Gastroesophageal sphincter (tissue), 3 donors: ENCODE data around the gene DUSP11.
"Not testable (repeated sequence)": the region's sequence is repeated elsewhere in the genome, so short reads cannot be mapped to it uniquely, and the experiment has no call there.

Experiments used
- CTCF ChIP-seq, 4 experiments: fragments of 200-600 bp in 2 of 4; fragments of 450-650 bp in 2 of 4; sonication (generic) in 1 of 4; IDR thresholded peaks; one replicate each; pipeline ENCODE4 v1.5.1; 2017 to 2019; ENCODE audit warnings: antibody characterized with exemption in 4 of 4, mild to moderate bottlenecking in 2 of 4, moderate library complexity in 2 of 4
- EP300 ChIP-seq: sonication (generic); formaldehyde crosslinking; IDR thresholded peaks from one replicate; pipeline ENCODE4 v1.6.1; 2017; ENCODE audit warnings: antibody characterized with exemption, mild to moderate bottlenecking
- POLR2A ChIP-seq, 2 donors: fragments of 450-650 bp; IDR thresholded peaks; one replicate each; pipeline ENCODE4 v1.6.1; 2017; ENCODE audit warnings: antibody characterized with exemption in 2 of 2, mild to moderate bottlenecking in 2 of 2, moderate library complexity in 1 of 2
- POLR2AphosphoS5 ChIP-seq: sonication (generic); formaldehyde crosslinking; IDR thresholded peaks from one replicate; pipeline ENCODE4 v1.6.1; 2017; ENCODE audit warnings: antibody characterized with exemption

GRCh38 chr2:73778867-73779466, 936 bp downstream of the DUSP11 start:
- not testable (repeated sequence) for TF ChIP-seq CTCF (IDR thresholded peaks at IDR 0.05); POLR2A (IDR thresholded peaks at IDR 0.05); POLR2AphosphoS5; EP300
